ENCODE measurements around the gene POU2F1.

The POU2F1 gene

DNA sequence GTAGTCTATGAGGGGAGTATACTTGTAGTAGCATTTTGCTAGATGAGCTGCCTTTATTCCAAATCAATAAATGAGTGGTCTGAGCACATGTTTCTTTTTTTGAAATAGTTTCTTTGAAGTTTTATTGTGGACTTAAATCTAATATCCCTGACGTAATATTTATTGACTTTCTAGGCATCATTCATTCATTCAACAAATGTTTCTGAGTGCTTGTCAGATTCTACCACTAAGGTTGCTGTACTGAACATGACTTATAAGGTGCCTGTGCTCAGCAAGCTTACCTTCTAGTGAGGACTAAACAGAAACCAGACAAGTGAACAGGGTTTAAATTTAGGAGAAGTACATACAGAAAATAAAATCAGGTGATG lies 68.4 kb downstream of the POU2F1 start:
- TF ChIP-seq, protein P1, sequence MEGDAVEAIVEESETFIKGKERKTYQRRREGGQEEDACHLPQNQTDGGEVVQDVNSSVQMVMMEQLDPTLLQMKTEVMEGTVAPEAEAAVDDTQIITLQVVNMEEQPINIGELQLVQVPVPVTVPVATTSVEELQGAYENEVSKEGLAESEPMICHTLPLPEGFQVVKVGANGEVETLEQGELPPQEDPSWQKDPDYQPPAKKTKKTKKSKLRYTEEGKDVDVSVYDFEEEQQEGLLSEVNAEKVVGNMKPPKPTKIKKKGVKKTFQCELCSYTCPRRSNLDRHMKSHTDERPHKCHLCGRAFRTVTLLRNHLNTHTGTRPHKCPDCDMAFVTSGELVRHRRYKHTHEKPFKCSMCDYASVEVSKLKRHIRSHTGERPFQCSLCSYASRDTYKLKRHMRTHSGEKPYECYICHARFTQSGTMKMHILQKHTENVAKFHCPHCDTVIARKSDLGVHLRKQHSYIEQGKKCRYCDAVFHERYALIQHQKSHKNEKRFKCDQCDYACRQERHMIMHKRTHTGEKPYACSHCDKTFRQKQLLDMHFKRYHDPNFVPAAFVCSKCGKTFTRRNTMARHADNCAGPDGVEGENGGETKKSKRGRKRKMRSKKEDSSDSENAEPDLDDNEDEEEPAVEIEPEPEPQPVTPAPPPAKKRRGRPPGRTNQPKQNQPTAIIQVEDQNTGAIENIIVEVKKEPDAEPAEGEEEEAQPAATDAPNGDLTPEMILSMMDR (IDR thresholded peaks at IDR 0.05; ENCODE audit: extremely low read depth, insufficient read depth, missing control alignments), result no peak
- in situ Hi-C loops (cut with MboI; ENCODE audit: low pct_unique_long_range_greater_than_20kb, low sequenced_read_pairs, unreplicated experiment), result no loop called here
- DNase-seq (ENCODE audit: low spot score), result no peak

- DNase-seq (ENCODE audit: low spot score), result no peak
- TF ChIP-seq, protein P1 (IDR thresholded peaks at IDR 0.05; ENCODE audit: extremely low read depth, insufficient read depth, missing control alignments), result no peak
- in situ Hi-C loops (cut with MboI; ENCODE audit: low pct_unique_long_range_greater_than_20kb, low sequenced_read_pairs, unreplicated experiment), result no loop called here
Measured at GRCh38 chr1:167289966-167290365, 69.3 kb downstream of the POU2F1 start.

- in situ Hi-C loops (cut with MboI; ENCODE audit: low pct_unique_long_range_greater_than_20kb, low sequenced_read_pairs, unreplicated experiment), result no loop called here
- DNase-seq (ENCODE audit: low spot score), result no peak
- TF ChIP-seq, protein P1 (IDR thresholded peaks at IDR 0.05; ENCODE audit: extremely low read depth, insufficient read depth, missing control alignments), result no peak
Measured at GRCh38 chr1:167291539-167292185, 71.0 kb downstream of the POU2F1 start.

DNA sequence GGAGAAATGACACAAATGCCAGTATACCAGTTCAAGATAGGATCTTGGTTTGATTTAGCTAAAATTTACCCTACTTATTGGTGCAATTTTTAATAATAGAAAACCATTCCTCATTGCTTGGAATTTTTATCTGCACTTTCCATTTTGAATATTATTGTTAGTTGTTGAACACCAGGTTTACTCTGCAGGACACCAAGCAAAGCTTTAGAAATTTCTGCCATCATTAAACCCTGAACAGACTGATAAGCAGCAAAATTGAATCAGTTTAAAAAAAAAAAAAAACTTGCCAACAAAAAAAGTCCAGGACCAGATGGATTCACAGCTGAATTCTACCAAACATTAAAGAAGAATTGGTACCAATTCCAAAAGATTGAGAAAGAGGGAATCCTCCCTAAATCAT lies 71.5 kb downstream of the POU2F1 start:
- DNase-seq (ENCODE audit: low spot score), result no peak
- in situ Hi-C loops (cut with MboI; ENCODE audit: low pct_unique_long_range_greater_than_20kb, low sequenced_read_pairs, unreplicated experiment), result no loop called here
- TF ChIP-seq, protein P1 (IDR thresholded peaks at IDR 0.05; ENCODE audit: extremely low read depth, insufficient read depth, missing control alignments), result no peak

- TF ChIP-seq, protein P1 (IDR thresholded peaks at IDR 0.05; ENCODE audit: extremely low read depth, insufficient read depth, missing control alignments), result no peak
- in situ Hi-C loops (cut with MboI; ENCODE audit: low pct_unique_long_range_greater_than_20kb, low sequenced_read_pairs, unreplicated experiment), result no loop called here
- no peak for DNase-seq (ENCODE audit: low spot score)
Measured at GRCh38 chr1:167293057-167293456, 72.4 kb downstream of the POU2F1 start.

GRCh38 chr1:167294528-167294927 lies 73.8 kb downstream of the POU2F1 start:
- no peak for DNase-seq (ENCODE audit: low spot score)
- in situ Hi-C loops (cut with MboI; ENCODE audit: low pct_unique_long_range_greater_than_20kb, low sequenced_read_pairs, unreplicated experiment), result no loop called here
- TF ChIP-seq, protein P1 (IDR thresholded peaks at IDR 0.05; ENCODE audit: extremely low read depth, insufficient read depth, missing control alignments), result no peak
